ENCODE results near the gene CCL13. TPM values are rescaled to one million over a fixed set of nuclear protein-coding genes. Genes with fewer than 3 reads are reported as not detected.

Gene CCL13
- total RNA-seq, 2 experiments from 2014 or later, result not detected

- no peak within 1 kb of the TSS for H3K4me3 Mint-ChIP-seq
- peaks cover 60% of the 10 kb centered on the region for H3K4me1 Mint-ChIP-seq (ENCODE audit: low read depth)
- peaks cover 30% of the 10 kb centered on the region for H3K27me3 Mint-ChIP-seq (ENCODE audit: low read depth)
- ATAC-seq (no peak), DNase-seq (no peak)
- no peak within 1 kb of the TSS for H3K27ac Mint-ChIP-seq
- ChIA-PET POLR2A (no interaction called here), CTCF (interaction anchor here (2.9 to 6.9 kb wide), 14 partner anchors 8 to 192 kb away, joined by 12 to 313 read pairs (median 42); no protein-coding TSS in a partner anchor)
- H3K36me3 Mint-ChIP-seq (ENCODE audit: low read depth), result no peaks in the 10 kb centered on the region
- no peaks in the 10 kb centered on the region for H3K9me3 Mint-ChIP-seq (ENCODE audit: insufficient read depth)
These were observed 6.9 kb downstream of the CCL13 start, which contains the start of gene CCL1 for GRCh38 chr17:34363183-34363661. TSS of gene CCL1 (minus strand) at chr17:34363233. CDS start at chr17:34363161, 72 bp downstream.

DNA sequence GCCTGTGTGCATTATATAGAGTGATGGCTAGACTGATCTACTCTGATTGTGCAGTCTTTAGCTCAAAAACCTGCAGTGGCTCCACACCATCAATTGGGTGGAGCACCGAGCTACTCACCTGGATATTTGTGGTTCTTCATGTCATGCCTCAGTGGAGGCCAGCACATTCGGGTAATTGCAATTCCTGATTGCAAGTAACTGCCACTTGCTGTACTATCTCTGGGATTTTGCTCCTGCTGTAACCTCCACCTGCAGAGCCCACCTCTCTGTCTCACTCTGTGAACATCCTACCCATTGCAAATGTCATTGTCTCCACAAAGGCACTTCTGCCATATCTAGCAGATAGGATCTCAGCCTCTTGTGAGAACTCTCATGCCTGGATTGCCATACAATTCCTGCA lies 8.5 kb downstream of the CCL13 start:
- H3K27me3 Mint-ChIP-seq (ENCODE audit: low read depth), result peaks cover 25% of the 10 kb centered on the region
- H3K36me3 Mint-ChIP-seq (ENCODE audit: low read depth), result no peaks in the 10 kb centered on the region
- H3K9me3 Mint-ChIP-seq (ENCODE audit: insufficient read depth), result no peaks in the 10 kb centered on the region
- ATAC-seq (no peak), DNase-seq (no peak)
- CTCF ChIA-PET, result interaction anchor here (0.6 to 6.9 kb wide), 12 partner anchors 8 to 949 kb away, joined by 3 to 313 read pairs (median 3); no protein-coding TSS in a partner anchor
- POLR2A ChIA-PET, result no interaction called here
- H3K4me1 Mint-ChIP-seq (ENCODE audit: low read depth), result peaks cover 61% of the 10 kb centered on the region
- H3K4me3 Mint-ChIP-seq, result no peak overlapping the region
- no peak overlapping the region for H3K27ac Mint-ChIP-seq

- Mint-ChIP-seq H3K4me1 (ENCODE audit: low read depth) (peaks cover 65% of the 10 kb centered on the region), H3K9me3 (ENCODE audit: insufficient read depth) (no peaks in the 10 kb centered on the region), H3K27ac (peak overlapping the region; percentile 18), H3K27me3 (ENCODE audit: low read depth) (peaks cover 25% of the 10 kb centered on the region), H3K4me3 (no peak overlapping the region), H3K36me3 (ENCODE audit: low read depth) (no peaks in the 10 kb centered on the region)
- CTCF ChIA-PET, result interaction anchor here (0.6 to 6.9 kb wide), 9 partner anchors 8 to 948 kb away, joined by 3 to 313 read pairs (median 5); no protein-coding TSS in a partner anchor
- peak; percentile 47 for ATAC-seq
- DNase-seq, result peak; percentile 42
- POLR2A ChIA-PET, result no interaction called here
These were observed 9.1 kb downstream of the CCL13 start for GRCh38 chr17:34365340-34365739.

GRCh38 chr17:34366010-34366409 lies 9.7 kb downstream of the CCL13 start:
- H3K27ac Mint-ChIP-seq, result no peak overlapping the region
- ChIA-PET CTCF (interaction anchor here (1.0 to 1.6 kb wide), 3 partner anchors 11 to 33 kb away, joined by 4 to 6 read pairs (median 5); no protein-coding TSS in a partner anchor), POLR2A (no interaction called here)
- H3K4me3 Mint-ChIP-seq, result no peak overlapping the region
- no peaks in the 10 kb centered on the region for H3K36me3 Mint-ChIP-seq (ENCODE audit: low read depth)
- ATAC-seq (no peak), DNase-seq (no peak)
- peaks cover 25% of the 10 kb centered on the region for H3K27me3 Mint-ChIP-seq (ENCODE audit: low read depth)
- H3K4me1 Mint-ChIP-seq (ENCODE audit: low read depth), result peaks cover 65% of the 10 kb centered on the region
- H3K9me3 Mint-ChIP-seq (ENCODE audit: insufficient read depth), result no peaks in the 10 kb centered on the region

- Mint-ChIP-seq H3K36me3 (ENCODE audit: low read depth) (no peaks in the 10 kb centered on the region), H3K9me3 (ENCODE audit: insufficient read depth) (no peaks in the 10 kb centered on the region), H3K27me3 (ENCODE audit: low read depth) (peaks cover 25% of the 10 kb centered on the region), H3K27ac (no peak overlapping the region), H3K4me1 (ENCODE audit: low read depth) (peaks cover 65% of the 10 kb centered on the region), H3K4me3 (no peak overlapping the region)
- ChIA-PET POLR2A (no interaction called here), CTCF (interaction anchor here (0.8 to 1.6 kb wide), 5 partner anchors 10 to 196 kb away, joined by 3 to 6 read pairs (median 4); no protein-coding TSS in a partner anchor)
- no peak for DNase-seq
- ATAC-seq, result no peak
These were observed 10.3 kb downstream of the CCL13 start for GRCh38 chr17:34366529-34367107.

GRCh38 chr17:34367486-34368195 lies 11.4 kb downstream of the CCL13 start:
- ChIA-PET POLR2A (no interaction called here), CTCF (interaction anchor here (0.8 to 2.1 kb wide), 5 partner anchors 9 to 166 kb away, joined by 3 to 10 read pairs (median 4); partner anchors contain the start of gene CCL13)
- Mint-ChIP-seq H3K36me3 (ENCODE audit: low read depth) (no peaks in the 10 kb centered on the region), H3K9me3 (ENCODE audit: insufficient read depth) (no peaks in the 10 kb centered on the region), H3K4me3 (no peak overlapping the region), H3K27me3 (ENCODE audit: low read depth) (peaks cover 23% of the 10 kb centered on the region), H3K27ac (no peak overlapping the region), H3K4me1 (ENCODE audit: low read depth) (peaks cover 64% of the 10 kb centered on the region)
- DNase-seq, result no peak
- no peak for ATAC-seq

DNA sequence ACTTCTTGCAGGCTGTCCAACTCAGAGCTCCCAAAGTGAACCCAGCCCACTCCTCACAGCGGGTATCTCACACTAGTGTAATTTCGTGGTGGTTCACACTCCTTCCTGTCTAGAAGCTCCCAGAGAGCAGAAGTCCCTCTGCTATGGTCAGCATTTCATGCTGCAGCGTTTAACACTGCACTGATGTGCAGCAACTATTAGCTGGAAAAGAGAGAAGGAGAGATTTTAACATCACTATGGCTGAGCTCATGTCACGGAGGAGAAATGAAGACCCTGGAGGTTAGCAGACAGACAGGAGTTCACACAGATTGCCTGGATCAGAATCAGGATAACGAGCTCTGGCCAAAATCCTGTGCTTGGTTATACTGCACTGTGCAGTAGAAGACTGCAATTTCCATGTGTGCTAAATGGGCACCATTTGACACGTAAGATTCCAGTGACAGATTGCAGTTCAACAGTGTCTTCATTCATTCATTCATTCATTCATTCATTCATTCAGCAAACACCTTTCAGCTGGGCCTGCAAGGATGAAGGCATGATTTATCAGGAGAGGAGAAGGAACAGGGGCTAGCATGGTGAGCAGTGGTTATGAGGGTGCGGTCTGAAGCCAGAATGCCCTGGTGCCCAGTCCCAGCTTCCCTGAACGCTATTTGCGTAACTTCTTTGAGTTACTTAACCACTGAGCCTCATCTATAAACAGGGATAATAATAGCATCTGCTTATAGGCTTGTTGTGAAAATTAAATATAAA lies 12.1 kb downstream of the CCL13 start:
- H3K27ac Mint-ChIP-seq, result no peak overlapping the region
- ChIA-PET CTCF (interaction anchor here (0.7 to 5.6 kb wide), 8 partner anchors 7 to 167 kb away, joined by 3 to 54 read pairs (median 4); partner anchors contain the start of genes CCL1 and CCL13), POLR2A (no interaction called here)
- DNase-seq, result no peak
- no peak overlapping the region for H3K4me3 Mint-ChIP-seq
- no peaks in the 10 kb centered on the region for H3K9me3 Mint-ChIP-seq (ENCODE audit: insufficient read depth)
- H3K4me1 Mint-ChIP-seq (ENCODE audit: low read depth), result peaks cover 56% of the 10 kb centered on the region
- ATAC-seq, result no peak
- H3K36me3 Mint-ChIP-seq (ENCODE audit: low read depth), result no peaks in the 10 kb centered on the region
- H3K27me3 Mint-ChIP-seq (ENCODE audit: low read depth), result peaks cover 19% of the 10 kb centered on the region

DNA sequence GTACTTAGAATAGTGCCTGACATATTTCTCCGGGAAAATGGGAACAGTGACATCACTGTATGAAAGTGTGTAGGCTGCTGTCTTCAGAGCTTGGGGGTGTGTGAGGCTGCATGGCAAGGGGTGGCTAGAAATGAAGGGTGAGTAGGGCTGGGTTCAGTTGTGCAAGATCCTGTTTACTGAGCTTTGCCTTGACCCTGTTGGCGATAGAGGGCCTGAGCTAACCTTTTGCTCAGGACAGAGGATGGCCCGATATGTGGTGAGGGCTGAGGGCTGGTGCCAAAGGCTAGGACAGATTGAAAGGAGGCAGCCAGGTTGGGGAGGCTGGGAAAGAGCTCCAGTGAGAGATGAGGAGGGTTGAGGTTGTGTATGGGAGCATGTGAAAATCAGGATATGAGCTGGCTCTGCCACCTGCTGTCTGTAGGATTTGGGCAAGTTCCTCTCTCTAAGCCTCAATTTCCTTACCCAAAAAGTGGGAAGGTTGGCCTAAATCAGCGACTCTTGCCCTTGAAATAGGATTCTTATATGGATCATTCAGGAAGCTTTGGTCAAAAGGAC lies 12.7 kb downstream of the CCL13 start:
- DNase-seq (no peak), ATAC-seq (no peak)
- H3K27me3 Mint-ChIP-seq (ENCODE audit: low read depth), result peaks cover 18% of the 10 kb centered on the region
- H3K4me3 Mint-ChIP-seq, result no peak overlapping the region
- peaks cover 53% of the 10 kb centered on the region for H3K4me1 Mint-ChIP-seq (ENCODE audit: low read depth)
- H3K36me3 Mint-ChIP-seq (ENCODE audit: low read depth), result no peaks in the 10 kb centered on the region
- CTCF ChIA-PET, result interaction anchor here (0.7 to 5.6 kb wide), 7 partner anchors 8 to 198 kb away, joined by 3 to 54 read pairs (median 4); partner anchors contain the start of gene CCL1
- H3K27ac Mint-ChIP-seq, result no peak overlapping the region
- no peaks in the 10 kb centered on the region for H3K9me3 Mint-ChIP-seq (ENCODE audit: insufficient read depth)
- POLR2A ChIA-PET, result interaction anchor here (0.6 to 0.9 kb wide), 2 partner anchors 8 to 15 kb away, joined by 3 to 4 read pairs; no protein-coding TSS in a partner anchor

DNA sequence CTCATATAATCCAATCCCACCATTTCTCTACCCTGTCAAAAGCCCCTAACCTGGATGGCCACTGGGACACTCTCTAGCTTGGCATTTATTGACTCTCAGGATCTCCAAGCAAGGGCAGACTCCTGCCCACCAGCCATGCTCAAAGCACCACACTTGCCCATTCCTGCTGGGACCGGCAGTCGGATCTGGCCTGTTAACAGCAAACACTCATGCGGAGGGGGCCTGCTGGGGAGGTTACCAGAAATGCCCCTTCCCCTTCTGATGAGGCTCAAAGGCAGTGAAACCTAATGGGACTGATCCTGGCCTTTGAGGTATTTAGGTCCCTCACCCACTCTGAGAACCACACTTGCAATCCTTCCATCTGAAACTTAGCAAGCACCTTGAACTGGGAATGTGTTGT lies 13.3 kb downstream of the CCL13 start:
- ATAC-seq, result no peak
- Mint-ChIP-seq H3K27ac (no peak overlapping the region), H3K9me3 (ENCODE audit: insufficient read depth) (no peaks in the 10 kb centered on the region)

GRCh38 chr17:34370376-34370996 lies 14.2 kb downstream of the CCL13 start:
- DNase-seq, result no peak
- Mint-ChIP-seq H3K9me3 (ENCODE audit: insufficient read depth) (no peaks in the 10 kb centered on the region), H3K4me1 (ENCODE audit: low read depth) (peaks cover 39% of the 10 kb centered on the region), H3K36me3 (ENCODE audit: low read depth) (no peaks in the 10 kb centered on the region), H3K27ac (no peak overlapping the region), H3K4me3 (no peak overlapping the region), H3K27me3 (ENCODE audit: low read depth) (peaks cover 14% of the 10 kb centered on the region)
- POLR2A ChIA-PET, result no interaction called here
- CTCF ChIA-PET, result interaction anchor here (1.2 to 5.6 kb wide), 3 partner anchors 9 to 199 kb away, joined by 3 to 54 read pairs (median 3); partner anchors contain the start of gene CCL1
- no peak for ATAC-seq

More for the DNA sequence above, 13.3 kb downstream of the CCL13 start:
- CTCF ChIA-PET, result interaction anchor here (1.2 to 5.6 kb wide), 5 partner anchors 7 to 198 kb away, joined by 3 to 54 read pairs (median 5); partner anchors contain the start of gene CCL1
- DNase-seq, result no peak
- no peak overlapping the region for H3K4me3 Mint-ChIP-seq
- peaks cover 49% of the 10 kb centered on the region for H3K4me1 Mint-ChIP-seq (ENCODE audit: low read depth)
- H3K36me3 Mint-ChIP-seq (ENCODE audit: low read depth), result no peaks in the 10 kb centered on the region
- POLR2A ChIA-PET, result interaction anchor here (0.6 to 0.9 kb wide), 2 partner anchors 8 to 15 kb away, joined by 3 to 4 read pairs; no protein-coding TSS in a partner anchor
- H3K27me3 Mint-ChIP-seq (ENCODE audit: low read depth), result peaks cover 16% of the 10 kb centered on the region
